ENCODE data around the gene LBR. TPM values are rescaled to one million over a fixed set of nuclear protein-coding genes. Genes with fewer than 3 reads are reported as not detected.

LBR gene
- total RNA-seq, 4 donors from 2014 or later, result 24.7 to 75.0 (median 46.5) TPM

DNA sequence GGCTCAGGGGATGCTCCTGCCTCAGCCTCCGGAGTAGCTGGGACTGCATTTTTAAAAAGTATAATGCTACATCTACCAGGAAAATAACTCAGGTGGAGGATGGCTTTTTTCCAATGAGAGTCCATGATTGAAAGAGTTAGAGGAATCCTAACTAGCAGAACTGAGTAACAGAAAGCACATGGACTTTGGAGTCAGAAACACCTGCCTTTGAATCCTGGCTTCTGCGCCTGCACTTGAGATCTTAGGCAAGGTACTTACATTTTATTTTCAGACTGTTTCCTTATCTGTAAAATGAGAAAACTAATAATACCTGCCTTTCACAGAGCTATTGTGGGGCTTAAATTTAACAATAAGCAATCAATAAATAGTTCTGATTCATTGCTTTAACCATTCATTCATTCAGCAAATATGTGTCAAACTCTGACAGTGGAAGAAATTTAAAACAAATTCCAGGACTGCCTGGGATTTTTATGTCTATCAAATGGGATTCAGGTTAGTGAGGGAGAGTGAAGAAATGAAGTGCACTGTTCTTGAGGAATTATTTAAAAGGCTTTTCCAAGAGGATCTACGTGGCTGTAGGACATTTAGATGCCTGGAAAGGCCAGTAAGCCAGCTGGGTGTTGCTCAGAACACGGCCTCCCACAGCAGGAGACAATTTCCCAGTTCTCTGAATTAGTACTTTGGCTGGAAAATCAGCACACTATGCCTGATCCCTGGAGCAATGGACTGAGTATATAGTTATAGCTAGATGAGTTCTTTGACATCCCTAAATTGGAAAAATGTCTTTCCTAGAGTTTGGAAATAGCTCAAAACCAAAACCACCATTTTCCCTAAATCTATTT lies 12.8 kb upstream of the LBR start:
- DNase-seq (ENCODE audit: low spot score), result no peak
- no peak for ATAC-seq (ENCODE audit: low FRiP score)
- TF ChIP-seq, protein P1, sequence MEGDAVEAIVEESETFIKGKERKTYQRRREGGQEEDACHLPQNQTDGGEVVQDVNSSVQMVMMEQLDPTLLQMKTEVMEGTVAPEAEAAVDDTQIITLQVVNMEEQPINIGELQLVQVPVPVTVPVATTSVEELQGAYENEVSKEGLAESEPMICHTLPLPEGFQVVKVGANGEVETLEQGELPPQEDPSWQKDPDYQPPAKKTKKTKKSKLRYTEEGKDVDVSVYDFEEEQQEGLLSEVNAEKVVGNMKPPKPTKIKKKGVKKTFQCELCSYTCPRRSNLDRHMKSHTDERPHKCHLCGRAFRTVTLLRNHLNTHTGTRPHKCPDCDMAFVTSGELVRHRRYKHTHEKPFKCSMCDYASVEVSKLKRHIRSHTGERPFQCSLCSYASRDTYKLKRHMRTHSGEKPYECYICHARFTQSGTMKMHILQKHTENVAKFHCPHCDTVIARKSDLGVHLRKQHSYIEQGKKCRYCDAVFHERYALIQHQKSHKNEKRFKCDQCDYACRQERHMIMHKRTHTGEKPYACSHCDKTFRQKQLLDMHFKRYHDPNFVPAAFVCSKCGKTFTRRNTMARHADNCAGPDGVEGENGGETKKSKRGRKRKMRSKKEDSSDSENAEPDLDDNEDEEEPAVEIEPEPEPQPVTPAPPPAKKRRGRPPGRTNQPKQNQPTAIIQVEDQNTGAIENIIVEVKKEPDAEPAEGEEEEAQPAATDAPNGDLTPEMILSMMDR (IDR thresholded peaks at IDR 0.05), result no peak

DNA sequence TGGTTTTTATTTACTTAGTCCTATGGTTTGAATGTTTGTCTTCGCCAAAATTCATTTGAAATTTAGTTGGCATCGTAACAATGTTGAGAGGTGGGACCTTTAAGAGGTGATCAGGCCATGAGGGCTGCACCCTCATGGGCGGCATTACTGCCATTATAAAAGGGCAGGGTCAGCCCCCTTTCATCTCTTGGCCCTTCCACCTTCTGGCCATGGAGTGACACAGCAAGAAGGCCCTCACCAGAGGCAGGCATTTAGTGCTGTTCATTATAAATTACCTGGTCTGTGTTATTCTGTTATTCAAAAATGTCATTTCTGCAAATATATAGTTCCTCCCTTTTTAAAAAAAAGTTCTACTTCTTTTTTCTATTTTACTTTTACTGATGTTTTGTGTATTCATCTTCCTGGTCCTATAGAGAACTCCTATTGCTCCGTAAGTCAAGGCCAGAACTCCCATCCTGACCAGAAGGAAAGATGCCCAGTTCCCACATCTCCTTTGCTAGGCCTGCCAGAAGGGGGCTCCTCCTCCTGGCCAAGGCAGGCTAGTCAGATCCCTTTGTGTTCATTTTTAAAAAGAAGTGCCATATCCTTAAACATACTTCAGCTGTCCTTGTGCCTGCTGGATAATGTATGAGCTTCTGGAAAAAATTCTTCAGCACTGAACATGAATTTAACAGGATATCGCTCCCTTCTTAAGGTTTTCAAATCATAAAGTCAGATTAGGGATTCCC lies 10.0 kb upstream of the LBR start:
- ATAC-seq (ENCODE audit: low FRiP score) (no peak), DNase-seq (ENCODE audit: low spot score) (no peak)
- TF ChIP-seq, protein P1 (IDR thresholded peaks at IDR 0.05), result no peak

DNA sequence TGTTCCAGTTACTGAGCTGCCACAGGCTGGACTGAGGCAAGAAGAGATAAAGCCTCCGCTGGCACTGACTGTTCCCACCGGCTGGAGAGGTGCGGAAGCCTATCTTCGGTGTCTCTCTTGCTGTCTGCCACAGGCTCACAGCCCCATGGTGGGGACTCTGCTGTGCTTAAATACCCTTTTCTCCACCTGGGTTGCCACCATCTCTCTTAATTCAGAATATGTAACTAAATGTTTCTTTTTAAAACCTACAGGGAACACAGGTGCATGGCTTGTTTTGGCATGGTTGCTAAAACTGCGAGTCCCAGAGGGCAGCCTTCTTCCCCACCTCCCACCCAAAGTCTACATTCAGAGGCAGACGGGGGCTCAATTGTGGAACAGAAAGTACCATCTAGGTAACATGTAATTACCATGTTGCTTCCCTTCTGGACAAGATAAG lies 8.1 kb upstream of the LBR start:
- no peak for DNase-seq (ENCODE audit: low spot score)
- TF ChIP-seq, protein P1 (IDR thresholded peaks at IDR 0.05), result no peak
- no peak for ATAC-seq (ENCODE audit: low FRiP score)

DNA sequence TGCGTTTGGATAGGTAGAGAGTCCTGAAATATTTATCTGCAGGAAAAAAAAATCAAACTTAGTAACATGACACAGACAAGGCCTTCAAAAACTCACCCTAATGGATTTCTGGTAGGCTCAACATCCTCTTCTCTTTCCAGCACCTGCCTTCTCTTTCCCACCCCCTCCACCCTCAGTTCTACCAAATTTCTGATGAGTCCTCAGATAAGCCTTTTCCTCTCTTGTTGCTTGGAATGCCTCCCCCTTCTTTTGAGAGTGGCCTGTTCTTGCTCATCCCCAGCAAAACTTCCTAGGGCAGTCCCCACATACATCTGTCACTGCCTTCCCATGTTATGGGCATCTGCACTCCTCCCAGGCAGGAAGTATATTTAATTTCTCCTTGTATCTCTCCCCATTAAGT lies 7.6 kb upstream of the LBR start:
- TF ChIP-seq, protein P1 (IDR thresholded peaks at IDR 0.05), result no peak
- no peak for DNase-seq (ENCODE audit: low spot score)
- ATAC-seq (ENCODE audit: low FRiP score), result no peak

DNA sequence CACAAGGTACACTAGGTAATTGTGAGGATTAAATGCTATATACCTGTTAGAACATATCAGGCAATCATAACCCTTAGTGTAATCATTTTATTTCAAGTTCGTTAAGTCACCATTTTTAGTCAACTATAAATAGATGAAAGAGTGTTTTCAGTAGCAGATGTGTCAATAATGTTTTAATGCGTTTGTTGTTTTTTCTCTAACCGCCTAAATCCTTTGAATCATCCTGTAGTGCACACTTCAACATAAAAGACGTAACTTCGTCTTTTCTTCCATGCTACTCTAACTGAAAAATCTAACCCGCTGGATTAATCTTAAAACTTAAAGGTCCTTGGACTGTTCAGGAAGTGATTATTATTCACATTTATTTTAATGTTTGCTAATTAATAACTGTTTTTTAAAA lies 7.2 kb upstream of the LBR start:
- DNase-seq (ENCODE audit: low spot score), result no peak
- TF ChIP-seq, protein P1 (IDR thresholded peaks at IDR 0.05), result no peak
- no peak for ATAC-seq (ENCODE audit: low FRiP score)

DNA sequence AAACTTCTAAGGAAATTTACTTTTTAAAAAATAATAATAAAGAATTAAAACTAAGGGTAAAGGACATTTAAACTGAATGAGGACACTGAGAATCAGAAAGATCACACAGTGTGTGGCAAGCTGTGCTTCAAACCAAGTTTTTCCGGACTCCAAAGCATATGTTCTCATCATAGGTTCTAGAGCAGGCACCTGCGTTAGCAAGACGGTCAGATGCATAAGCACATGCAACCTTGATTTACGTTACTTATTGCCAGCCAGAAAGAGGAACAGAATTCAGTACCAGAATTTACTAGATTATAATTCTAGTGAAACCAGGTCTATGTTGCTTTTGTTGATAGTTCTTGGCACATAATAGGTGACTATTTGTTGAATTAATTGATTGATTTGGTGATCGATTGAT lies 6.2 kb upstream of the LBR start:
- TF ChIP-seq, protein P1 (IDR thresholded peaks at IDR 0.05), result no peak
- ATAC-seq (ENCODE audit: low FRiP score) (no peak), DNase-seq (ENCODE audit: low spot score) (no peak)

Data from omental fat pad (tissue), 4 donors.